HUES64 (cell line): ENCODE measurements around the gene VAX1.
"Not testable (repeated sequence)": the region's sequence is repeated elsewhere in the genome, so short reads cannot be mapped to it uniquely, and the experiment has no call there.

Source experiments
- H3K27ac ChIP-seq: 2 replicates; pipeline ENCODE4 v1.7.0; 2013; ENCODE audit warnings: low read depth, low read length, inconsistent platforms
- H3K27me3 ChIP-seq: 2 replicates; pipeline ENCODE4 v1.6.1; 2013; ENCODE audit warnings: mild to moderate bottlenecking, low read length; ENCODE audit not compliant: insufficient read depth
- H3K36me3 ChIP-seq: 2 replicates; pipeline ENCODE4 v1.6.1; 2013; ENCODE audit warnings: mild to moderate bottlenecking, low read length; ENCODE audit not compliant: insufficient read depth
- H3K4me1 ChIP-seq: 2 replicates; pipeline ENCODE4 v1.6.1; 2013; ENCODE audit warnings: mild to moderate bottlenecking, low read length, moderate library complexity; ENCODE audit not compliant: insufficient read depth
- H3K4me3 ChIP-seq: 2 replicates; pipeline ENCODE4 v1.5.1; 2013; ENCODE audit warnings: mild to moderate bottlenecking, low read length, moderate library complexity
- H3K9ac ChIP-seq: 2 replicates; pipeline ENCODE4 v1.6.1; 2013; ENCODE audit warnings: mild to moderate bottlenecking, low read depth, low read length
- H3K9me3 ChIP-seq: 2 replicates; pipeline ENCODE4 v1.6.1; 2013; ENCODE audit warnings: low read depth, low read length; ENCODE audit not compliant: insufficient read depth
- WGBS: fragments of 150-250, 120-280 bp; methylation state at CpG from one replicate; pipeline ENCODE4 v1.1.7; 2013; ENCODE audit warnings: missing lambda C conversion rate; 5-methylcytosine and 5-hydroxymethylcytosine counted together

Gene VAX1

GRCh38 chr10:117132751-117133231 is 5.3 kb downstream of the VAX1 start:
- peaks cover 100% of the 10 kb centered on the region for H3K27me3 ChIP-seq
- H3K4me3 ChIP-seq: peak overlapping the region; percentile 35
- no peak overlapping the region for H3K9ac ChIP-seq
- WGBS: 1% methylated on average over 27 of the region's 27 CpGs
- H3K27ac ChIP-seq: no peak overlapping the region
- H3K9me3 ChIP-seq: no peaks in the 10 kb centered on the region
- no peaks in the 10 kb centered on the region for H3K36me3 ChIP-seq
- H3K4me1 ChIP-seq: peaks cover 59% of the 10 kb centered on the region

GRCh38 chr10:117131376-117132327 is 6.4 kb downstream of the VAX1 start:
- WGBS: 2% methylated on average over 47 of the region's 47 CpGs
- peaks cover 59% of the 10 kb centered on the region for H3K4me1 ChIP-seq
- peak overlapping the region; percentile 34 for H3K4me3 ChIP-seq
- no peaks in the 10 kb centered on the region for H3K36me3 ChIP-seq
- peaks cover 100% of the 10 kb centered on the region for H3K27me3 ChIP-seq
- H3K27ac ChIP-seq: no peak overlapping the region
- H3K9me3 ChIP-seq: no peaks in the 10 kb centered on the region
- no peak overlapping the region for H3K9ac ChIP-seq

- H3K9me3 ChIP-seq: no peaks in the 10 kb centered on the region
- H3K27ac ChIP-seq: no peak overlapping the region
- peaks cover 97% of the 10 kb centered on the region for H3K27me3 ChIP-seq
- H3K4me3 ChIP-seq: peak overlapping the region; percentile 34
- 4% methylated on average over 8 of the region's 8 CpGs for WGBS
- no peak overlapping the region for H3K9ac ChIP-seq
- H3K36me3 ChIP-seq: no peaks in the 10 kb centered on the region
- H3K4me1 ChIP-seq: peaks cover 53% of the 10 kb centered on the region
These were observed 7.2 kb downstream of the VAX1 start for GRCh38 chr10:117130862-117131375.

GRCh38 chr10:117130346-117130745 is 7.7 kb downstream of the VAX1 start:
- 47% methylated on average over 2 of the region's 2 CpGs for WGBS
- H3K9ac ChIP-seq: no peak overlapping the region
- peaks cover 53% of the 10 kb centered on the region for H3K4me1 ChIP-seq
- H3K9me3 ChIP-seq: no peaks in the 10 kb centered on the region
- no peak overlapping the region for H3K4me3 ChIP-seq
- H3K27me3 ChIP-seq: peaks cover 97% of the 10 kb centered on the region
- no peak overlapping the region for H3K27ac ChIP-seq
- no peaks in the 10 kb centered on the region for H3K36me3 ChIP-seq

- 95% methylated on average over 17 of the region's 23 CpGs for WGBS
- not testable (repeated sequence) for H3K9ac ChIP-seq, H3K9me3 ChIP-seq, H3K36me3 ChIP-seq, H3K4me3 ChIP-seq, H3K27ac ChIP-seq
- Histone ChIP-seq H3K4me1 (peaks cover 28% of the 10 kb centered on the region), H3K27me3 (peaks cover 67% of the 10 kb centered on the region)
These were observed 11.4 kb downstream of the VAX1 start for GRCh38 chr10:117126645-117127044.

GRCh38 chr10:117126034-117126433 is 12.0 kb downstream of the VAX1 start:
- Histone ChIP-seq H3K4me3 (no peak overlapping the region), H3K9me3 (no peaks in the 10 kb centered on the region), H3K27ac (no peak overlapping the region), H3K27me3 (peaks cover 61% of the 10 kb centered on the region), H3K4me1 (peaks cover 22% of the 10 kb centered on the region), H3K9ac (no peak overlapping the region), H3K36me3 (no peaks in the 10 kb centered on the region)
- WGBS: 89% methylated on average over 26 of the region's 26 CpGs

- Histone ChIP-seq H3K4me1 (no peaks in the 10 kb centered on the region), H3K4me3 (no peak overlapping the region), H3K9me3 (no peaks in the 10 kb centered on the region), H3K27ac (no peak overlapping the region), H3K9ac (no peak overlapping the region), H3K27me3 (peaks cover 9% of the 10 kb centered on the region; the same call in 1 of the 2 replicates), H3K36me3 (no peaks in the 10 kb centered on the region)
- no CpG with 5 or more reads among the region's 1 CpG for WGBS
These were observed 25.9 kb downstream of the VAX1 start for GRCh38 chr10:117112220-117112619.

GRCh38 chr10:117107238-117107637 is 30.8 kb downstream of the VAX1 start:
- H3K27me3 ChIP-seq: no peaks in the 10 kb centered on the region; the same call in 1 of the 2 replicates
- H3K9ac ChIP-seq: no peak overlapping the region
- no peak overlapping the region for H3K4me3 ChIP-seq
- H3K9me3 ChIP-seq: no peaks in the 10 kb centered on the region
- no peak overlapping the region for H3K27ac ChIP-seq
- peaks cover 5% of the 10 kb centered on the region; the same call in 1 of the 2 replicates for H3K4me1 ChIP-seq
- H3K36me3 ChIP-seq: no peaks in the 10 kb centered on the region
- 69% methylated on average over 4 of the region's 4 CpGs for WGBS

- Histone ChIP-seq H3K9me3 (no peaks in the 10 kb centered on the region), H3K36me3 (no peaks in the 10 kb centered on the region), H3K4me3 (no peak overlapping the region), H3K27ac (no peak overlapping the region), H3K9ac (no peak overlapping the region), H3K4me1 (peaks cover 37% of the 10 kb centered on the region), H3K27me3 (peaks cover 8% of the 10 kb centered on the region; the same call in 1 of the 2 replicates)
- 82% methylated on average over 9 of the region's 9 CpGs for WGBS
These were observed 41.4 kb downstream of the VAX1 start for GRCh38 chr10:117096599-117097201.

GRCh38 chr10:117094856-117095255 is 43.2 kb downstream of the VAX1 start:
- Histone ChIP-seq H3K9ac (no peak overlapping the region), H3K4me1 (peaks cover 37% of the 10 kb centered on the region), H3K4me3 (no peak overlapping the region; the same call in 1 of the 2 replicates), H3K9me3 (no peaks in the 10 kb centered on the region), H3K27me3 (peaks cover 3% of the 10 kb centered on the region; the same call in 1 of the 2 replicates), H3K36me3 (no peaks in the 10 kb centered on the region), H3K27ac (no peak overlapping the region)
- WGBS: 33% methylated on average over 9 of the region's 9 CpGs

GRCh38 chr10:117092386-117092785 is 45.7 kb downstream of the VAX1 start:
- Histone ChIP-seq H3K9me3 (no peaks in the 10 kb centered on the region), H3K27ac (no peak overlapping the region), H3K36me3 (no peaks in the 10 kb centered on the region), H3K4me1 (peaks cover 39% of the 10 kb centered on the region), H3K27me3 (peaks cover 3% of the 10 kb centered on the region; the same call in 1 of the 2 replicates), H3K9ac (no peak overlapping the region), H3K4me3 (no peak overlapping the region)
- WGBS: 95% methylated on average over 6 of the region's 6 CpGs
